Upper lobe of left lung (tissue), 6 donors: ENCODE data around the gene GBX2. TPM values are rescaled to one million over a fixed set of nuclear protein-coding genes. Genes with fewer than 3 reads are reported as not detected.

ENCODE experiments used
- ATAC-seq, 2 donors: fragments of 200-7000 bp; cut with Tn5 transposase; one replicate each; pipeline ENCODE4 v1.9.1; 2022; ENCODE audit warnings: mild to moderate bottlenecking in 2 of 2, moderate library complexity in 2 of 2; ENCODE audit not compliant: low FRiP score in 2 of 2
- DNase-seq, 2 donors: peaks; one replicate each; pipeline ENCODE4 v3.0.0-alpha.2; 2019 to 2020
- H3K27ac ChIP-seq, 4 donors: fragments of 200-600 bp; sonication (generic); one replicate each; pipeline ENCODE4 v1.5.1; 2016 to 2019
- H3K27me3 ChIP-seq, 4 donors: fragments of 200-600 bp; sonication (generic); one replicate each; pipeline ENCODE4 v1.5.1; 2017 to 2019
- H3K36me3 ChIP-seq, 4 donors: fragments of 200-600 bp; sonication (generic); one replicate each; pipeline ENCODE4 v1.5.1; 2016 to 2019
- H3K4me1 ChIP-seq, 4 donors: fragments of 200-600 bp; sonication (generic); one replicate each; pipeline ENCODE4 v1.5.1; 2018 to 2019
- H3K4me3 ChIP-seq, 4 donors: fragments of 200-600 bp; sonication (generic); one replicate each; pipeline ENCODE4 v1.5.1; 2017 to 2019; ENCODE audit warnings: mild to moderate bottlenecking in 2 of 4, moderate library complexity in 1 of 4
- H3K9me3 ChIP-seq, 4 donors: fragments of 200-600 bp; sonication (generic); one replicate each; pipeline ENCODE4 v1.5.1; 2018 to 2019
- EP300 ChIP-seq, 4 donors: sonication (generic); formaldehyde crosslinking; IDR thresholded peaks; one replicate each; pipeline ENCODE4 v1.5.1; 2017; ENCODE audit warnings: antibody characterized with exemption in 4 of 4, control low read depth in 2 of 4
- POLR2A ChIP-seq, 4 donors: fragments of 450-650 bp; IDR thresholded peaks; one replicate each; pipeline ENCODE4 v1.5.1; 2016 to 2017; ENCODE audit warnings: antibody characterized with exemption in 4 of 4, mild to moderate bottlenecking in 2 of 4
- POLR2AphosphoS5 ChIP-seq, 2 donors: sonication (generic); formaldehyde crosslinking; IDR thresholded peaks; one replicate each; pipeline ENCODE4 v1.5.1; 2017; ENCODE audit warnings: antibody characterized with exemption in 2 of 2
- WGBS, 2 donors: methylation state at CpG; one replicate each; pipeline ENCODE4 v1.1.5; 2017 to 2018; 5-methylcytosine and 5-hydroxymethylcytosine counted together
- total RNA-seq, 6 donors: library from RNA; depleted of rRNA in 4 of 6; stranded (reverse); fragments of >200 nt in 4 of 6; gene quantifications; one replicate each; pipeline versions ENCODE4 v1.1.0 to v1.2.1, GENCODE V29; 2016 to 2021
- TF ChIP-seq, protein P1 (sequence below), 6 experiments: fragments of 450-650 bp in 4 of 6; fragments of 200-600 bp in 2 of 6; sonication (generic) in 2 of 6; IDR thresholded peaks; one replicate each; pipeline ENCODE4 v1.5.1; 2016 to 2019; ENCODE audit warnings: antibody characterized with exemption in 6 of 6
- donor health status: DM: no; HTN: no; CAD: no; lungs with moderate emphysema.
- donor health status: DM: no; HTN: yes; CAD: no; lungs with severe emphysema.

GBX2 gene
- total RNA-seq, 6 donors from 2014 or later = not detected

- no peaks in the 10 kb centered on the region for H3K9me3 ChIP-seq
- H3K27me3 ChIP-seq = no peaks in the 10 kb centered on the region
- no peak overlapping the region for H3K27ac ChIP-seq
- WGBS, 2 donors = 58 to 78% methylated on average over 5 of the region's 5 CpGs
- H3K4me1 ChIP-seq = peaks cover 0 to 8% (median 2%) of the 10 kb centered on the region in 4 donors
- TF ChIP-seq POLR2A (IDR thresholded peaks at IDR 0.05) (no peak), EP300 (IDR thresholded peaks at IDR 0.05) (no peak), POLR2AphosphoS5 (IDR thresholded peaks at IDR 0.05) (no peak)
- TF ChIP-seq, protein P1, sequence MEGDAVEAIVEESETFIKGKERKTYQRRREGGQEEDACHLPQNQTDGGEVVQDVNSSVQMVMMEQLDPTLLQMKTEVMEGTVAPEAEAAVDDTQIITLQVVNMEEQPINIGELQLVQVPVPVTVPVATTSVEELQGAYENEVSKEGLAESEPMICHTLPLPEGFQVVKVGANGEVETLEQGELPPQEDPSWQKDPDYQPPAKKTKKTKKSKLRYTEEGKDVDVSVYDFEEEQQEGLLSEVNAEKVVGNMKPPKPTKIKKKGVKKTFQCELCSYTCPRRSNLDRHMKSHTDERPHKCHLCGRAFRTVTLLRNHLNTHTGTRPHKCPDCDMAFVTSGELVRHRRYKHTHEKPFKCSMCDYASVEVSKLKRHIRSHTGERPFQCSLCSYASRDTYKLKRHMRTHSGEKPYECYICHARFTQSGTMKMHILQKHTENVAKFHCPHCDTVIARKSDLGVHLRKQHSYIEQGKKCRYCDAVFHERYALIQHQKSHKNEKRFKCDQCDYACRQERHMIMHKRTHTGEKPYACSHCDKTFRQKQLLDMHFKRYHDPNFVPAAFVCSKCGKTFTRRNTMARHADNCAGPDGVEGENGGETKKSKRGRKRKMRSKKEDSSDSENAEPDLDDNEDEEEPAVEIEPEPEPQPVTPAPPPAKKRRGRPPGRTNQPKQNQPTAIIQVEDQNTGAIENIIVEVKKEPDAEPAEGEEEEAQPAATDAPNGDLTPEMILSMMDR (IDR thresholded peaks at IDR 0.05) = no peak
- DNase-seq (peak in 1 of 2 donors; percentile 30), ATAC-seq (no peak)
- no peak overlapping the region for H3K4me3 ChIP-seq
- peaks cover 0 to 25% (median 10%) of the 10 kb centered on the region in 4 donors for H3K36me3 ChIP-seq
These were observed 47.4 kb downstream of the GBX2 start for GRCh38 chr2:236120829-236121228.

DNA sequence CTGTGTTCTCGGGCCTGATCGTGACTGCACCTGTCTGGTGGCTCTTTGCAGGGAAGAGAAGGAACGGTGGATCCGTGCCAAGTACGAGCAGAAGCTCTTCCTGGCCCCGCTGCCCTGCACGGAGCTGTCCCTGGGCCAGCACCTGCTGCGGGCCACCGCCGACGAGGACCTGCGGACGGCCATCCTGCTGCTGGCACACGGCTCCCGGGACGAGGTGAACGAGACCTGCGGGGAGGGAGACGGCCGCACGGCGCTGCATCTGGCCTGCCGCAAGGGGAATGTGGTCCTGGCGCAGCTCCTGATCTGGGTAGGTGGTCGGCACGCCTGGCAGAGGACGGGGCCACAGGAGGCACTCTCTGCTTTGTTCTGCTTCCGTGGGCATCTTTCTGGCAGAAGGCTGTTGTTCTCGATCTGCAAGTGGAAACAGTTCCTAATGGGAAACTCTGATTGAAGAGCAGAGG, 48.0 kb downstream of the GBX2 start:
- no peaks in the 10 kb centered on the region for H3K9me3 ChIP-seq
- TF ChIP-seq EP300 (IDR thresholded peaks at IDR 0.05) = no peak
- TF ChIP-seq, protein P1 (IDR thresholded peaks at IDR 0.05) = no peak
- TF ChIP-seq POLR2AphosphoS5 (IDR thresholded peaks at IDR 0.05) = no peak
- WGBS, 2 donors = 86 to 90% methylated on average over 8 to 29 of the region's 29 CpGs
- ATAC-seq = no peak
- H3K27me3 ChIP-seq = no peaks in the 10 kb centered on the region
- no peak overlapping the region for H3K27ac ChIP-seq
- no peak overlapping the region for H3K4me3 ChIP-seq
- peaks cover 0 to 19% (median 10%) of the 10 kb centered on the region in 4 donors for H3K36me3 ChIP-seq
- H3K4me1 ChIP-seq = peaks cover 0 to 8% (median 2%) of the 10 kb centered on the region in 4 donors
- peak in 1 of 2 donors; percentile 80 for DNase-seq

DNA sequence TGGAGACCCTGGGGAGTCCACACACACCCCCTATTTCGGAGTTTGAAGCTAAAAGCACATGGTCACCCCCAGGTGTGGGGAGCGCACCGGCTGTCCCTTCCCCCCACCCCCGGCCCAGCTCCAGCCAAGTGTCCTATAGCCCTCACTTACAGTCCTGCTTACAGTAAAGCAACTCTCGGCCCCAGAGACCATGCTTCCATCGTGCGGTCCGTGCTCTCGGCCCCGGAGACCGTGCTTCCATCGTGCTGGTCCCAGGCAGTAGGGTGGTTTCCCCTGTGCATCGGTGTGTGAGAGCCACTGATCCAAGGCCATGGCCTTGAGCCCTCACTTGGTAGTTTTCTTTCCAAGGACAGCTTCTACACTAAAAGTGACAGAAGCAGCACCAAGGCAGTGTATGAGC, 48.7 kb downstream of the GBX2 start:
- 87 to 92% methylated on average over 12 to 13 of the region's 13 CpGs for WGBS, 2 donors
- TF ChIP-seq, protein P1 (IDR thresholded peaks at IDR 0.05) = no peak
- TF ChIP-seq POLR2AphosphoS5 (IDR thresholded peaks at IDR 0.05) = no peak
- no peak for TF ChIP-seq EP300 (IDR thresholded peaks at IDR 0.05)
- TF ChIP-seq POLR2A (IDR thresholded peaks at IDR 0.05) = no peak
- no peak overlapping the region for H3K4me3 ChIP-seq
- H3K4me1 ChIP-seq = peaks cover 0 to 8% (median 2%) of the 10 kb centered on the region in 4 donors
- peak in 1 of 2 donors; percentile 37 for DNase-seq
- H3K27me3 ChIP-seq = no peaks in the 10 kb centered on the region
- no peak overlapping the region for H3K27ac ChIP-seq
- ATAC-seq = no peak
- H3K36me3 ChIP-seq = peaks cover 0 to 13% (median 7%) of the 10 kb centered on the region in 4 donors
- no peaks in the 10 kb centered on the region for H3K9me3 ChIP-seq

- Histone ChIP-seq H3K4me3 (no peak overlapping the region), H3K36me3 (peaks cover 0 to 8% (median 4%) of the 10 kb centered on the region in 4 donors), H3K27me3 (no peaks in the 10 kb centered on the region), H3K9me3 (no peaks in the 10 kb centered on the region), H3K27ac (no peak overlapping the region), H3K4me1 (peaks cover 0 to 8% (median 2%) of the 10 kb centered on the region in 4 donors)
- no peak for DNase-seq
- no peak for ATAC-seq
- 72 to 88% methylated on average over 4 of the region's 4 CpGs for WGBS, 2 donors
- TF ChIP-seq EP300 (IDR thresholded peaks at IDR 0.05) (no peak), POLR2A (IDR thresholded peaks at IDR 0.05) (no peak), POLR2AphosphoS5 (IDR thresholded peaks at IDR 0.05) (no peak)
These were observed 49.2 kb downstream of the GBX2 start for GRCh38 chr2:236119003-236119402.

DNA sequence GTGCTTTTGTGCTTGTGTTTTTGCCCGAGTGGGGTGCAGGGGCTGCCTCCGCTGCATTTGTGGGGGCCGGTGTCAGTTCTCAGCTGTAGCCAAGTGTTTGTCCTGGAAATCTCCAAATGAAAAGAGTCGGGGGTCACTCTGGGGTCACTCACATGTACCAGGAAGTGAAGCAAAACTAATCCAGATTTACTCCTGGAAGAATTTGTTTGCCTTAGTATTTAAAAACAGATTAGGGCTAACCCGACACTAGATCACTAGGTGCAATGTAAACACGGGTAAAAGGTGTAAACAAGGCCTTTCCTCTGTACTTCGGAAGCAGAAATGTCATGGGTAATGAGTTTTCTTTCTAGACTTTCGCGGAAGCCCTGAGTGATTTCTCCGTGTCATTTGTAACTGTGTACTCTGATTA, 50.3 kb downstream of the GBX2 start:
- Histone ChIP-seq H3K36me3 (peaks cover 0 to 5% (median under 1%) of the 10 kb centered on the region in 4 donors), H3K9me3 (no peaks in the 10 kb centered on the region), H3K27me3 (no peaks in the 10 kb centered on the region), H3K4me3 (no peak overlapping the region), H3K27ac (no peak overlapping the region), H3K4me1 (peaks cover 0 to 8% (median 2%) of the 10 kb centered on the region in 4 donors)
- ATAC-seq (no peak), DNase-seq (no peak)
- WGBS, 2 donors = 27 to 45% methylated on average over 10 of the region's 10 CpGs
- no peak for TF ChIP-seq POLR2AphosphoS5 (IDR thresholded peaks at IDR 0.05)
- no peak for TF ChIP-seq EP300 (IDR thresholded peaks at IDR 0.05)
- TF ChIP-seq, protein P1 (IDR thresholded peaks at IDR 0.05) = no peak
- no peak for TF ChIP-seq POLR2A (IDR thresholded peaks at IDR 0.05)
